Measurements from ENCODE around the gene IRF2BP2. TPM values are rescaled to one million over a fixed set of nuclear protein-coding genes. Genes with fewer than 3 reads are reported as not detected.
A peak's percentile ranks its signal among the peaks of the same experiment; 100 is the strongest.

Gene IRF2BP2
- 100 to 1,000 TPM; 109 to 111 TPM for total RNA-seq

DNA sequence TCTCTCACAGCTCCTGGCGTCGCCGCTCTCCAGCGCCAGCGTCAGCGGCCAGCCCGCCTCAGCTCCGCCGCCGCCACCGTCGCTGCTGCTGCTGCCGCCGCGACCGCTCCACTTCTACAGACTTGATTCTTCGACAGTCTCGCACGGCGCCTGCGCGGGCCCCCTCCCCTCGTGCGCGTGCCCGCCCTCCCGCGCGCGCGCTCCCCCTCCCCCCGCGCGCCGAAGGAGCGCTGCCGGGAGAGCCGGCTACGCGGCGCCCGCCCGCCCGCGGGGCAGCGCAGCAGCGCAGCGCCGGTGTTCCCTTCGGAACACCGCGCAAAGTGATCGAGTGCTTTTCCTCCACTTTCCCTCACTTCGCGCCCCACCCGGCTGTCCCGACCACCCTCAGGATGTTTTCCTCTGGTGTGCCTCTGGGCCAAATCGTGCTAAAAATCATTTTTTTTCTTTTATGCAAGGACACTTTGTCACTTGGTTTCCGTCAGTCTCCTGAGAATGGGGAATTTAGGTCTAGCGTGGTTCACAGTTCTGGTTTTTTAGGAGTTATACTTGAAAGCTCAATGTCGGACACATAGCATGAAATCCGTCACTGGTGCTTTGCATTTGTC is at the start of gene IRF2BP2:
IRF2BP2 (minus strand) TSS at position 118 of the 605 bp plus-strand sequence. CDS start 684 bp downstream, outside the sequence.
- H3K9me3 Mint-ChIP-seq: no peaks in the 10 kb centered on the region
- H3K4me1 Mint-ChIP-seq: peaks cover 40% of the 10 kb centered on the region
- H3K4me3 Mint-ChIP-seq: peak within 1 kb of the TSS; percentile 89
- peaks cover 33% of the 10 kb centered on the region for H3K36me3 Mint-ChIP-seq
- no peaks in the 10 kb centered on the region for H3K27me3 Mint-ChIP-seq
- DNase-seq: peak; percentile 86
- peak within 1 kb of the TSS; percentile 98 for H3K27ac Mint-ChIP-seq

DNA sequence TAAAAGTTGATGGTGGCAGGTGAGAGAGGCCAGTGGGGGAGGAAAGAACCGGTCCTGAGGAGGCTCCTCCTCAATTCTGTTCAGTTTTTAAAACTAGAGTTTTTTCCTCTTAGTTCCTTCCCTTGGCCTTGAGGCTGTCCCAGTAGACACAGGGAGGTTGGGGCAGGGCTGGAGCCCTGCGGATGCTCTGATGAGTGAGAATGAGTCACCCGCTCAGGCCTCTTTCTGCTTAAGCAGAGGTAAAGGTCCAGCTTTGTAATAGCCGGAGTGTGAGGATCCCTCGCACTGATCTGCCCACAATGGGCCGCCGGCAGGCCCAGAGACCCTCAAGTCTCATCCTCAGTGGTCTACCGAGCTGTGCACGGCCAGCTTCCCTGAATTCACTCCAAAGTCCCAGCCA is 49.6 kb upstream of the IRF2BP2 start:
- DNase-seq: no peak
- Mint-ChIP-seq H3K4me3 (no peak overlapping the region), H3K27me3 (no peaks in the 10 kb centered on the region), H3K9me3 (no peaks in the 10 kb centered on the region), H3K4me1 (peaks cover 8% of the 10 kb centered on the region), H3K36me3 (no peaks in the 10 kb centered on the region), H3K27ac (no peak overlapping the region)

DNA sequence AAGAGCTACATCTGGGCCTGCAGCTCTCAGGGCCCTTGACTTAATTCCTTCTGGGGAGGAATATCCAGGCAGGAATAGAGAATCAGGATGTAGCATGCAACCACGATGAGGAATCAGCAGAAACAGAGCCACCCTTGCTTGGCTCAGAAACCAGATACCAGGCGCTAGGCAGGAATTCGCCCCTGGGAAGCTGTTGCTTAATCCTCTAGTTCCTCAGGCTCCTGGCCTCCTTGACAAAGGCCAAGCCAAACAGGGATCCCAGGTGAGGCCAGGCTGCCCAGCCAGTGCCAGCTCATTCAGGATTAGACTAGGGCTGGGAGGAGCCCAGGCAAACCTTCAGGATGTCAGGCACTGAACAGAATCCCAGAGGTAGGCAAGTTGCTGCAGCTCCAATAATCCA is 48.2 kb upstream of the IRF2BP2 start:
- H3K4me3 Mint-ChIP-seq: no peak overlapping the region
- no peaks in the 10 kb centered on the region for H3K36me3 Mint-ChIP-seq
- no peaks in the 10 kb centered on the region for H3K27me3 Mint-ChIP-seq
- H3K9me3 Mint-ChIP-seq: no peaks in the 10 kb centered on the region
- H3K27ac Mint-ChIP-seq: no peak overlapping the region
- H3K4me1 Mint-ChIP-seq: peaks cover 8% of the 10 kb centered on the region
- DNase-seq: no peak

GRCh38 chr1:234656944-234657654 is 47.1 kb upstream of the IRF2BP2 start:
- Mint-ChIP-seq H3K4me3 (no peak overlapping the region), H3K27ac (no peak overlapping the region), H3K36me3 (no peaks in the 10 kb centered on the region), H3K27me3 (no peaks in the 10 kb centered on the region), H3K4me1 (peaks cover 8% of the 10 kb centered on the region), H3K9me3 (no peaks in the 10 kb centered on the region)
- no peak for DNase-seq

- no peaks in the 10 kb centered on the region for H3K27me3 Mint-ChIP-seq
- H3K36me3 Mint-ChIP-seq: no peaks in the 10 kb centered on the region
- peaks cover 8% of the 10 kb centered on the region for H3K4me1 Mint-ChIP-seq
- H3K27ac Mint-ChIP-seq: no peak overlapping the region
- no peak for DNase-seq
- H3K9me3 Mint-ChIP-seq: no peaks in the 10 kb centered on the region
- no peak overlapping the region for H3K4me3 Mint-ChIP-seq
Measured at GRCh38 chr1:234656070-234656895, 46.3 kb upstream of the IRF2BP2 start.

- DNase-seq: no peak
- no peaks in the 10 kb centered on the region for H3K27me3 Mint-ChIP-seq
- H3K36me3 Mint-ChIP-seq: no peaks in the 10 kb centered on the region
- H3K27ac Mint-ChIP-seq: no peak overlapping the region
- H3K4me1 Mint-ChIP-seq: peaks cover 8% of the 10 kb centered on the region
- H3K9me3 Mint-ChIP-seq: no peaks in the 10 kb centered on the region
- no peak overlapping the region for H3K4me3 Mint-ChIP-seq
Measured at GRCh38 chr1:234655328-234656069, 45.5 kb upstream of the IRF2BP2 start.

DNA sequence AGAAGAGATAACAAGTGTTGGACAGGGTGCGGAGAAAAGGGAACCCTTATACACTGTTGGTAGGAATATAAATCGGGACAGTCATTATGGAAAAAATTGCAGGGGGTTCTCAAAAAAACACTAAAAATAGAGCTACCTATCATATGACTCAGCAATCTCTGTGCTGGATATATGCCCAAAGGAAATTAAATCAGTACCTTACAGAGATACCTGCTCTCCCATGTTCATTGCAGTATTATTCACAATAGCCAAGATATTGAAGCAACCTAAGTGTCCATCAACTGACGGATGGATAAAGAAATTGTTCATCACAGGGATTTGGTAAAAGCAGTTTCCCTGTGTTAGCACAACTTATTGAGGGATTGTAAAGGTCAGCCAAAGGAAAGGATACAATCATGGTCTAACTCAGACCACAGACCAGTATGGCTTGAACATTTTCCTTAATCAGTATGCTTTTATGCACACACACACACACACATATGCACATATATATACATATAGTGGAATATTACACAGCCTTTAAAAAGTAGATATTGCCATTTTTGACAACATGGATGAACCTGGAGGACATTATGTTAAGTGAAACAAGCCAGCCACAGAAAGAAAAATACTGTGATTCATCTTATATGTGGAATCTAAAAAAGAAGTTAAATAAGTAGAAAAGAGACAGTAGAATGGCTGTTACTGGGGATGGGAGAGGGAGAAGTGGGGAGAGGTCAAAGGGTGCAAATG is 44.2 kb upstream of the IRF2BP2 start:
- no peaks in the 10 kb centered on the region for H3K27me3 Mint-ChIP-seq
- H3K4me3 Mint-ChIP-seq: no peak overlapping the region
- no peak overlapping the region for H3K27ac Mint-ChIP-seq
- H3K9me3 Mint-ChIP-seq: no peaks in the 10 kb centered on the region
- H3K36me3 Mint-ChIP-seq: no peaks in the 10 kb centered on the region
- peaks cover 8% of the 10 kb centered on the region for H3K4me1 Mint-ChIP-seq
- DNase-seq: no peak

GRCh38 chr1:234649432-234650081 is 39.6 kb upstream of the IRF2BP2 start:
- Mint-ChIP-seq H3K27me3 (no peaks in the 10 kb centered on the region), H3K27ac (no peak overlapping the region)

GRCh38 chr1:234647758-234648157 is 37.8 kb upstream of the IRF2BP2 start:
- Mint-ChIP-seq H3K4me1 (no peaks in the 10 kb centered on the region), H3K27me3 (no peaks in the 10 kb centered on the region), H3K9me3 (peaks cover 6% of the 10 kb centered on the region), H3K36me3 (peaks cover 3% of the 10 kb centered on the region), H3K27ac (no peak overlapping the region), H3K4me3 (no peak overlapping the region)
- DNase-seq: no peak

More at GRCh38 chr1:234649432-234650081, 39.6 kb upstream of the IRF2BP2 start:
- peaks cover 3% of the 10 kb centered on the region for H3K36me3 Mint-ChIP-seq
- H3K4me1 Mint-ChIP-seq: no peaks in the 10 kb centered on the region
- no peak overlapping the region for H3K4me3 Mint-ChIP-seq
- H3K9me3 Mint-ChIP-seq: peaks cover 6% of the 10 kb centered on the region
- no peak for DNase-seq

DNA sequence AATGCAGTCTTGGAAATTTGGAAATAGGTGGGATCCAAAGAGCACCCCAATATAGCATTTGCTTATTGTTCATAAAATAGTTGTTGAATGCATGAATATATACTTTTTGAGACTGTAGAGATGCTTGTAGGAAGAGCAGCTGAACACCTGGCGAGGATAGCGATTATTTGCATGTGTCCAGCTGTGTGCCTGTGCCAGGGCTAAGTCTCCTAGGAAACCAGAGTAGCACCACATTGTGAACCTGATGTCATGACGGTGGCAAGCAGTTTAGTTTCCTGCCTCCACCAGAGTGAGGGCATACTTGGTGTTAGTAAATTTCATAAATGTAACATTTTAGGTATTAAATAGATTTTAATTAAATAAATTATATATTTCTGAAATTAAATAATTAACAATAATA is 37.3 kb upstream of the IRF2BP2 start:
- peaks cover 6% of the 10 kb centered on the region for H3K9me3 Mint-ChIP-seq
- no peaks in the 10 kb centered on the region for H3K4me1 Mint-ChIP-seq
- H3K36me3 Mint-ChIP-seq: peaks cover 3% of the 10 kb centered on the region
- DNase-seq: no peak
- no peaks in the 10 kb centered on the region for H3K27me3 Mint-ChIP-seq
- no peak overlapping the region for H3K27ac Mint-ChIP-seq
- H3K4me3 Mint-ChIP-seq: no peak overlapping the region

- H3K4me1 Mint-ChIP-seq: no peaks in the 10 kb centered on the region
- H3K27ac Mint-ChIP-seq: no peak overlapping the region
- peaks cover 3% of the 10 kb centered on the region for H3K36me3 Mint-ChIP-seq
- no peaks in the 10 kb centered on the region for H3K27me3 Mint-ChIP-seq
- H3K9me3 Mint-ChIP-seq: peaks cover 6% of the 10 kb centered on the region
- no peak overlapping the region for H3K4me3 Mint-ChIP-seq
- no peak for DNase-seq
Measured at GRCh38 chr1:234645964-234646363, 36.0 kb upstream of the IRF2BP2 start.

DNA sequence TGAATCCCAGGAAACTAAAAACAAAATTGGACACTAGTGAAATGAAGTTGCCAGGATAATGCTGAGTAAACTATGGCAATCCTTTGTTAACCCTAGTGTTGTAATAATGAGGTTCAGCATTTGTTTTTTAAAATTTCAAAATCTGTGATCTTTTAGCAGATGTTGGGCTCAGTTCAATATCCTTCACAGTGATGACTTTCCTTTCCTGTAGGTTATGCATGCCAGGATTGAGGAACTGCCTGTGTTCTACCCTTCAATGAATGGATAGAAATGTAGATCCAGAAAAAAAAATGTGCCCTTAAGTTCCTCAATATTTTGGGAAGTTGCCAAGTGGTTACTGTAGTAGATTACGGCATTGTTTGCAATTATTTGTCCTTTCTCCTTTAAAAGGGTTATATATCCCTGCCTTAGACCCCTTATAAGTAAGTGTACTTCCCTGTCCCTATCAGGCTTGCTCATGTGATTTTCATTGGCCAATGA is 35.5 kb upstream of the IRF2BP2 start:
- Mint-ChIP-seq H3K36me3 (peaks cover 3% of the 10 kb centered on the region), H3K27ac (no peak overlapping the region), H3K4me1 (no peaks in the 10 kb centered on the region), H3K9me3 (peaks cover 6% of the 10 kb centered on the region), H3K4me3 (no peak overlapping the region), H3K27me3 (no peaks in the 10 kb centered on the region)
- no peak for DNase-seq

DNA sequence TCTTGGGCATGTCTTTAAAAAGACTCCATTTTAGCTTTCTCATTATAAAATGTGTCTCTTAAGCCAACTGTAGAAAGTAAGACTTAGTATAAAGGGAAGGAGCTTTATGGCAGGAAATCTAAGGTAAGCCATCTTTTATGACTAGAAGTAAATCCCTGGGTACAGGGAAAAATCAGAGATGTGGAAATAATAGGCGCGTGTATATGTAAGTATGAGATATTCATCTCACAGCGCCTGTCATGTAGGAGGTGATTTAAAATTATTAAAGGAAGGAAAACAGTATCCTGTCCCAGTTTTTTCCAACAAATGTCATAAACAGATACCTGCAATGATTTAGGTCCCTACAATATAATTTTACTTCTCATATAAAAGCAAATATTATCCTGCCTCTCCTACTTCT is 35.0 kb upstream of the IRF2BP2 start:
- no peak for DNase-seq
- Mint-ChIP-seq H3K27ac (no peak overlapping the region), H3K4me1 (peaks cover 3% of the 10 kb centered on the region), H3K9me3 (peaks cover 6% of the 10 kb centered on the region), H3K36me3 (peaks cover 3% of the 10 kb centered on the region), H3K4me3 (no peak overlapping the region), H3K27me3 (no peaks in the 10 kb centered on the region)

DNA sequence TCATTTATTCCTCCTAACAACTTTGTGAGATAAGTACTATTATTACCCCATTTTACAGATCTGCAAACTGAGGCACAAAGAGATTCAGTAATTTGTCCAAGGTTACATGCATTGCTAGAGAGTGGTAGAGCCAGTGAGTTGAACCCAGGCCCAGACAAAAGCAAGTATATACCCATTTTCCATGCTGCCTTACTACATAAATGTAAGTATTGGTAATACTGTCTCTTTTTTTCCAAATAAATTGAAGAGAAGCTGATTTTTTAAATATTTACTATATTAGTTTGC is 33.8 kb upstream of the IRF2BP2 start:
- DNase-seq: no peak
- no peak overlapping the region for H3K27ac Mint-ChIP-seq
- H3K9me3 Mint-ChIP-seq: peaks cover 6% of the 10 kb centered on the region
- peaks cover 3% of the 10 kb centered on the region for H3K36me3 Mint-ChIP-seq
- H3K27me3 Mint-ChIP-seq: no peaks in the 10 kb centered on the region
- H3K4me1 Mint-ChIP-seq: peaks cover 3% of the 10 kb centered on the region
- H3K4me3 Mint-ChIP-seq: no peak overlapping the region
